Spleen (tissue), 7 donors: ENCODE results near the gene PGAP2.

Experiments used
- CTCF ChIP-seq, 11 experiments: fragments of 200-600 bp in 7 of 11; fragments of 450-650 bp in 4 of 11; sonication (generic) in 4 of 11; IDR thresholded peaks in 8 of 11; conservative IDR thresholded peaks in 3 of 11; 1 replicate in 7 of 11; 2 replicates in 4 of 11; pipeline versions ENCODE4 v1.4.0 to v1.8.0; 2016 to 2021; ENCODE audit warnings: antibody characterized with exemption in 11 of 11, inconsistent platforms in 4 of 11, mild to moderate bottlenecking in 1 of 11
- POLR2A ChIP-seq, 3 donors: fragments of 450-650 bp; IDR thresholded peaks; one replicate each; pipeline ENCODE4 v1.5.1; 2017; ENCODE audit warnings: antibody characterized with exemption in 3 of 3, mild to moderate bottlenecking in 1 of 3
- POLR2AphosphoS5 ChIP-seq, 3 donors: sonication (generic); formaldehyde crosslinking; IDR thresholded peaks; one replicate each; pipeline ENCODE4 v1.5.1; 2017; ENCODE audit warnings: antibody characterized with exemption in 3 of 3
- donor health status: DM: no; HTN: no; CAD: no; lungs with moderate emphysema.
- donor health status: DM: no; HTN: no; CAD: no.
- donor health status: DM: no; HTN: no; CAD: no.

DNA sequence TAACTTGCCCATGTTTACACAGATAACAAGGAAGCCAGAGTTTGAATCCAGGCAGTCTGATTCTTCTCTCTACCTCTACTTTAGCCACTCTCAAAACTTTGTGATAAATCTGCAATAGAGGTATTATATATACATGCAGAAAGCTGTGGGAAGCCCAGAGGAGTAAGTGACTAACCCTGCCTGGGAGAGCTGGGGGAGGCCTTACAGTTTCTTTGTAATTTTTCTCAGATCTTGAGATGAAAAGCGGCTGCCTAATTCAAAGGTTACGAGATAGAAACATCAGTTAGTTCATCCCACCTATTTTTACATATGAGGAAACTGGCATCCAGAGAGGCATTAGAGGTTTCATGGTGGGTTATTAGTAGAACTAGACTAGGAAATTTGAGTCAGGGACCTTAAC lies 52.0 kb downstream of the PGAP2 start:
- TF ChIP-seq POLR2AphosphoS5 (IDR thresholded peaks at IDR 0.05) (no peak), CTCF (IDR thresholded peaks at IDR 0.05 in 8 of 11, conservative IDR thresholded peaks at IDR 0.05 in 3 of 11) (no peak), POLR2A (IDR thresholded peaks at IDR 0.05) (no peak)
